Naive thymus-derived CD4-positive, alpha-beta T cell (primary cell): ENCODE data around the gene ZNHIT2. TPM values are rescaled to one million over a fixed set of nuclear protein-coding genes. Genes with fewer than 3 reads are reported as not detected.
"Not testable (repeated sequence)": the region's sequence is repeated elsewhere in the genome, so short reads cannot be mapped to it uniquely, and the experiment has no call there.

Source experiments
- ATAC-seq: fragments of 150-1000 bp; cut with Tn5 transposase; 2 replicates; pipeline ENCODE4 v1.10.0; 2021; ENCODE audit warnings: mild to moderate bottlenecking, moderate library complexity
- CTCF ChIA-PET: fragments of 350-600 bp; sonication (Branson Sonifier 250); formaldehyde crosslinking; loops from one replicate; lab custom pipeline; 2021; ENCODE audit warnings: antibody characterized with exemption; lab: Charles Lee
- POLR2A ChIA-PET: fragments of 350-600 bp; sonication (Branson Sonifier 250); formaldehyde crosslinking; loops from one replicate; lab custom pipeline; 2021; ENCODE audit warnings: antibody characterized with exemption, inconsistent platforms; lab: Charles Lee
- DNase-seq, 9 donors: peaks; one replicate each; pipeline versions ENCODE4 v3.0.0 to v3.0.0-alpha.2; 2020 to 2022; ENCODE audit warnings: mixed read lengths in 1 of 9
- H3K27ac ChIP-seq: one replicate; pipeline ENCODE4 v1.7.0; 2013; ENCODE audit warnings: mild to moderate bottlenecking, low read depth, low read length, moderate library complexity
- H3K27me3 ChIP-seq, 2 donors: one replicate each; pipeline ENCODE4 v1.7.0; 2013; ENCODE audit warnings: low read length in 2 of 2, mild to moderate bottlenecking in 2 of 2, moderate library complexity in 2 of 2; ENCODE audit not compliant: control insufficient read depth in 2 of 2, insufficient read depth in 2 of 2
- H3K36me3 ChIP-seq, 3 experiments: 1 replicate in 2 of 3; 2 replicates in 1 of 3; pipeline ENCODE4 v1.7.0; 2013; ENCODE audit warnings: low read length in 3 of 3, mild to moderate bottlenecking in 3 of 3, moderate library complexity in 1 of 3; ENCODE audit not compliant: insufficient read depth in 3 of 3, control insufficient read depth in 2 of 3
- H3K4me1 ChIP-seq, 2 donors: one replicate each; pipeline ENCODE4 v1.7.0; 2013; ENCODE audit warnings: low read length in 2 of 2, mild to moderate bottlenecking in 2 of 2, moderate library complexity in 1 of 2; ENCODE audit not compliant: control insufficient read depth in 2 of 2, insufficient read depth in 2 of 2
- H3K4me3 ChIP-seq: 2 replicates; pipeline ENCODE4 v1.7.0; 2013; ENCODE audit warnings: mild to moderate bottlenecking, low read length
- H3K9me3 ChIP-seq, 3 experiments: 1 replicate in 2 of 3; 2 replicates in 1 of 3; pipeline ENCODE4 v1.7.0; 2013; ENCODE audit warnings: low read length in 3 of 3; ENCODE audit not compliant: control insufficient read depth in 2 of 3
- H3K27ac Mint-ChIP-seq, 9 donors: one replicate each; pipeline ENCODE4 v1.8.0; 2020 to 2022; ENCODE audit warnings: mixed read lengths in 9 of 9, mild to moderate bottlenecking in 8 of 9, moderate library complexity in 5 of 9, inconsistent platforms in 2 of 9
- H3K27me3 Mint-ChIP-seq, 5 donors: one replicate each; pipeline ENCODE4 v1.8.0; 2021 to 2022; ENCODE audit warnings: mixed read lengths in 5 of 5, mild to moderate bottlenecking in 1 of 5
- H3K36me3 Mint-ChIP-seq, 5 donors: one replicate each; pipeline ENCODE4 v1.8.0; 2020 to 2022; ENCODE audit warnings: mixed read lengths in 5 of 5, mild to moderate bottlenecking in 3 of 5, inconsistent platforms in 1 of 5
- H3K4me1 Mint-ChIP-seq, 7 donors: one replicate each; pipeline ENCODE4 v1.8.0; 2020 to 2022; ENCODE audit warnings: mixed read lengths in 7 of 7, mild to moderate bottlenecking in 3 of 7, inconsistent platforms in 1 of 7
- H3K4me3 Mint-ChIP-seq, 10 donors: one replicate each; pipeline ENCODE4 v1.8.0; 2020 to 2022; ENCODE audit warnings: mild to moderate bottlenecking in 10 of 10, mixed read lengths in 10 of 10, moderate library complexity in 6 of 10, inconsistent platforms in 2 of 10
- H3K9me3 Mint-ChIP-seq, 11 donors: one replicate each; pipeline ENCODE4 v1.8.0; 2020 to 2022; ENCODE audit warnings: mixed read lengths in 11 of 11, mild to moderate bottlenecking in 4 of 11, inconsistent platforms in 1 of 11, moderate library complexity in 1 of 11
- intact Hi-C, 2 donors: fragments of 100-400 bp; cut with micrococcal nuclease; formaldehyde crosslinking; loops; one replicate each; pipeline ENCODE4 v1.15.1; 2023
- polyA plus RNA-seq, 2 donors: library from polyadenylated mRNA; unstranded; fragments of 300-500 nt; fragmentation: Illumina TruSeq; gene quantifications; one replicate each; pipeline ENCODE4 v1.2.3, GENCODE V29; 2021
- total RNA-seq, 6 experiments: library from RNA in 5 of 6; stranded (reverse) in 5 of 6; gene quantifications; 1 replicate in 5 of 6; 2 replicates in 1 of 6; pipeline ENCODE4 v1.2.3 and lab custom pipeline; 2021 to 2026

Gene ZNHIT2
- total and polyA plus RNA-seq, 7 experiments from 2014 or later, result 9.9 to 35.6 (median 14.3) TPM

DNA sequence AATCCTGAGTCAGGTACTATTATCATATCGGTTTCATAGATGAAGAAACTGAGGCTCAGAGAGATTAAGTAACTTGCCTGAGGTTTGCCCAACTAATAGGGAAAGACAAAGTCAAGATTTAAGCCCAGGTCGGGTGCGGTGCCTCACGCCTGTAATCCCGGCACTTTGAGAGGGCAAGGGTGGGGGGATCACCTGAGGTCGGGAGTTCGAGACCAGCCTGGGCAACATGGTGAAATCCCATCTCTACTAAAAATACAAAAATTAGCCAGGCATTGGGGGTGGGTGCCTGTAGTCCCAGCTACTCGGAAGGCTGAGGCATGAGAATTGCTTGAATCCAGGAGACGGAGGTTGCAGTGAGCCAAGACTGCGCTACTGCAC is 32.6 kb upstream of the ZNHIT2 start:
- H3K4me1 ChIP-seq, H3K36me3 Mint-ChIP-seq, intact Hi-C loops, CTCF ChIA-PET, POLR2A ChIA-PET, ATAC-seq, DNase-seq, H3K4me3 Mint-ChIP-seq, H3K36me3 ChIP-seq, H3K9me3 ChIP-seq, H3K27me3 ChIP-seq, H3K27ac Mint-ChIP-seq, H3K27ac ChIP-seq, H3K4me3 ChIP-seq, H3K9me3 Mint-ChIP-seq: not testable (repeated sequence)
- H3K27me3 Mint-ChIP-seq, result peaks cover 0 to 11% (median 0%) of the 10 kb centered on the region in 5 donors
- peaks cover 0 to 12% (median 0%) of the 10 kb centered on the region in 7 donors for H3K4me1 Mint-ChIP-seq

DNA sequence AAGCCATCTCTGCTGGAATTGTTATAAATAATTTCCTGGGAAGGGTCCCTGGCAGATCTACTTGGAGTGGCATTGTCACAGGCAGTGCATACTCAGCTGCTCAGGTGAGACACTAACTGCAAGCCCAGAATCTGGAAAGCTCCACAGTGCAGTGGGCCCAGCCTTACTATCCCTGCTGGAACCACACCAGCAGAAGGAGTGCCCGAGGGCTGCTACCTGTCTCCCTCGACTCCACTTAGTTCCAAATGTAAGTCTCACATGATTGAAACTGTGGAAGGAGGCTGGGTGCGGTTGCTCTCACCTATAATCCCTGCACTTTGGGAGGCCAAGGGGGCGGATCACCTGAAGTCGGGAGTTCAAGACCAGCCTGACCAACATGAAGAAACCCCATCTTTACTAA is 31.2 kb upstream of the ZNHIT2 start:
- Histone ChIP-seq H3K4me3 (no peak overlapping the region), H3K36me3 (no peaks in the 10 kb centered on the region), H3K27ac (no peak overlapping the region), H3K4me1 (no peaks in the 10 kb centered on the region), H3K27me3 (no peaks in the 10 kb centered on the region), H3K9me3 (no peaks in the 10 kb centered on the region)
- H3K4me3 Mint-ChIP-seq, result no peak overlapping the region
- intact Hi-C loops, result no loop called here
- H3K36me3 Mint-ChIP-seq, result peaks cover 0 to 3% (median 0%) of the 10 kb centered on the region in 5 donors
- H3K27me3 Mint-ChIP-seq, result peaks cover 0 to 17% (median 0%) of the 10 kb centered on the region in 5 donors
- peaks cover 0 to 1% (median 0%) of the 10 kb centered on the region in 11 donors for H3K9me3 Mint-ChIP-seq
- ATAC-seq, result no peak
- POLR2A ChIA-PET, result no interaction called here
- H3K27ac Mint-ChIP-seq, result no peak overlapping the region
- peaks cover 0 to 12% (median 0%) of the 10 kb centered on the region in 7 donors for H3K4me1 Mint-ChIP-seq
- DNase-seq, result no peak
- CTCF ChIA-PET, result interaction anchor here (0.6 to 1.0 kb wide), 2 partner anchors 13 to 19 kb away, joined by 3 read pairs; no protein-coding TSS in a partner anchor

DNA sequence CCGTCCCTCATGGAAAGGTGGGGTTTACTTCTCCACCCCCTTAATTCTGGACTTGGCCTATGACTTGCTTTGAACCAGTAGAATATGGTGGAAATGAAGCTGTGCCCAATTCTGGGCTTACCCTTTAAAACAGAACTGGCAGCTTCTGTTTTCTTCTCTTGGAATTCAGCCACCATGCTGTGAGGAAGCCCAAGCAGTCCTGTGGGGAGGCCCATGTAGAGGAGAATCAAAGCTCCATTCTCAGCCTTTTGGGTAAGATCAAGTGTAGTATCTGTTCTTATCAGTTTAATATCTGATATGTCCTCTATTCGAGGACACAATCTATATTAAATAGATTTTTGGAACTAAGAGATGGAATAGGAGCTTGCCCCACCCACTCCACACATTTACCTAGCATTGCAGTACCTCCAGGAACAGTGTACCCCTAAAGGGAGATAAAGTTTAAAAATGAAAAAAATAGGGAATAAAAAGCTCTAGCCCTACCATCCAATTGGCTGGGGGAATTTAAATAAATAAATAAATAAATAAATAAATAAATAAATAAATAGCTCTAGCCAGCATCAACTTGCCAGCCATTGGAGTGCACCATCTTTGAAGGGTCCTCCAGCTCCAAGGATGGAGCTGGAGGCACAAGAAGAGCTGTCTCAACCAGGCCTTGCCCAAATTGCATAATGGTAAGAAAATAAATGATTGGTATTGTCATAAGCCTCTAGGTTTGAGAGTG is 30.0 kb upstream of the ZNHIT2 start:
- CTCF ChIA-PET, result interaction anchor here (0.6 kb wide), 1 partner anchor 967 kb away, joined by 3 read pairs; no protein-coding TSS in a partner anchor

DNA sequence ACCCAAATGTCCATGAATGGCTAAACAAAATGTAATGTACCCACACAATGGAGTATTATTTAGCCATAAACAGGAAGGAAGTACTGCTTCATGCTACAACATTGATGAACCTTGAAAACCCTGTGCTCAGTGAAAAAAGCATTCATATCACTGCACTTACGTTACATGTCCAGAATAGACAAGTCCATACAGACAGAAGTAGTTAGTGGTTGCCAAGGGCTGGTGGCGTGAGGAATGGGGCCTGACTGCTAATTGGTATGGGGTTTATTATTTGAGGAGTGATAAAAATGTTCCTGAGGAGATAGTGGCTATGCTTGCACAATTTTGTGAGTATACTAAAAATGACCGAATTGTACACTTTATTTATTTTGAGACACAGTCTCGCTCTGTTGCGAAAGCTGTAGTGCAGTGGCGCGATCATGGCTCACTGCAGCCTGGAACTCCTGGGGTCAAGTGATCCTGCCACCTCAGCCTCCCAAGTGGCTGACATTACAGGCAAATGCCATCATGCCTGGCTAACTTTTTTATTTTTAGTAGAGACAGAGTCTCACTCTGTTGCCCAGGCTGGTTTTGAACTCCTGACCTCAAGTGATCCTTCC is 24.5 kb upstream of the ZNHIT2 start:
- Mint-ChIP-seq H3K27me3 (peaks cover 0 to 36% (median 0%) of the 10 kb centered on the region in 5 donors), H3K4me3 (no peak overlapping the region), H3K27ac (peak overlapping the region in 2 of 9 donors; percentile 41 to 51), H3K4me1 (peaks cover 0 to 7% (median 4%) of the 10 kb centered on the region in 7 donors), H3K9me3 (no peaks in the 10 kb centered on the region), H3K36me3 (no peaks in the 10 kb centered on the region)
- CTCF ChIA-PET, result interaction anchor here (0.5 kb wide), 1 partner anchor 12 kb away, joined by 4 read pairs; no protein-coding TSS in a partner anchor
- ATAC-seq (no peak), DNase-seq (no peak)
- no peak overlapping the region for H3K27ac ChIP-seq
- intact Hi-C loops, result no loop called here
- POLR2A ChIA-PET, result no interaction called here
- H3K27me3 ChIP-seq, result no peaks in the 10 kb centered on the region
- no peaks in the 10 kb centered on the region for H3K36me3 ChIP-seq
- no peaks in the 10 kb centered on the region for H3K4me1 ChIP-seq
- H3K9me3 ChIP-seq, result no peaks in the 10 kb centered on the region
- H3K4me3 ChIP-seq, result no peak overlapping the region

More for the DNA sequence above, 30.0 kb upstream of the ZNHIT2 start:
- peaks cover 0 to 3% (median 0%) of the 10 kb centered on the region in 5 donors for H3K36me3 Mint-ChIP-seq
- peaks cover 0 to 10% (median 0%) of the 10 kb centered on the region in 7 donors for H3K4me1 Mint-ChIP-seq
- H3K27ac Mint-ChIP-seq, result no peak overlapping the region
- peaks cover 0 to 1% (median 0%) of the 10 kb centered on the region in 11 donors for H3K9me3 Mint-ChIP-seq
- Histone ChIP-seq H3K9me3 (no peaks in the 10 kb centered on the region), H3K4me3 (no peak overlapping the region), H3K27ac (no peak overlapping the region), H3K36me3 (no peaks in the 10 kb centered on the region), H3K4me1 (no peaks in the 10 kb centered on the region), H3K27me3 (no peaks in the 10 kb centered on the region)
- peaks cover 0 to 17% (median 0%) of the 10 kb centered on the region in 5 donors for H3K27me3 Mint-ChIP-seq
- no peak for ATAC-seq
- intact Hi-C loops, result no loop called here
- no peak overlapping the region for H3K4me3 Mint-ChIP-seq
- no peak for DNase-seq
- POLR2A ChIA-PET, result interaction anchor here (5.7 kb wide), 1 partner anchor 13 kb away, joined by 29 read pairs; the partner anchor contains the start of gene SYVN1

DNA sequence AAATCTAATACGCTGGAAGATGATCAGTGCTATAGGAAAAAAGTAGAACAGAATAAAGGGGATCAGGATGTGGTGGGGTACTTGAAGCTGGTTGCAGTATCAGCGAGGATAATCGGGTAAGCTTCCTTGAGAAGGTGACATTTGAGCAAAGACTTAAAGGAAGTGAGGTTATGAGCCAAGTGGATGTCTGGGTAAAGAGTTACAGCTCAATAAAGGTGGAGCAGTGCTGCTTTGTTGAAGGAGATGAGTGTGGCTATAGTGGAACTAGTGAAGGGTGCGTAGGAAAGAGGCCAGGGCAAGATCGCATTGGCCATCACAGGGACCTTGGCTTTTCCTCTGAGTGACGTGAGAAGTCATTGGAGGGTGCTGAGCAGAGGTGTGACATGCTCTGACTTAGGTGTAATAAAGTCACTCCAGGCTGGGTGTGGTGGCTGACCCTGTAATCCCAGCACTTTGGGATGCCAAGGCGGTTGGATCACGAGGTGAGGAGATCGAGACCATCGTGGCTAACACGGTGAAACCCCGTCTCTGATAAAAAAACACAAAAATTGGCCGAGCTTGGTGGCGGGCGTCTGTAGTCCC is 19.1 kb upstream of the ZNHIT2 start:
- Mint-ChIP-seq H3K27me3 (peaks cover 0 to 11% (median 0%) of the 10 kb centered on the region in 5 donors), H3K4me3 (peak overlapping the region in 8 of 10 donors; percentile 66 to 99 (median 86)), H3K9me3 (peaks cover 0 to 3% (median 0%) of the 10 kb centered on the region in 11 donors), H3K4me1 (peaks cover 30 to 45% (median 35%) of the 10 kb centered on the region in 7 donors), H3K27ac (peak overlapping the region; percentile 89 to 100 (median 99)), H3K36me3 (peaks cover 0 to 10% (median 0%) of the 10 kb centered on the region in 5 donors)
- no peak for DNase-seq
- Histone ChIP-seq H3K4me1 (peaks cover 10 to 21% of the 10 kb centered on the region in 2 donors), H3K27ac (peak overlapping the region; percentile 99), H3K9me3 (no peaks in the 10 kb centered on the region), H3K27me3 (no peaks in the 10 kb centered on the region), H3K36me3 (peaks cover 0 to 24% (median 4%) of the 10 kb centered on the region in 3 experiments), H3K4me3 (no peak overlapping the region)
- ATAC-seq, result no peak
- POLR2A ChIA-PET, result interaction anchor here (0.5 to 8.9 kb wide), 7 partner anchors 9 to 1950 kb away, joined by 3 to 237 read pairs (median 29); partner anchors contain the start of genes CAPN1, FAU, MRPL49 and RAB1B
- CTCF ChIA-PET, result interaction anchor here (0.6 to 2.6 kb wide), 4 partner anchors 15 to 396 kb away, joined by 3 to 12 read pairs (median 4); partner anchors contain the start of genes FAU and MRPL49
- intact Hi-C loops, result loop anchor here in 1 of 2 donors (5.0 kb wide), 1 partner anchor 1454 kb away; the partner anchor contains the start of gene RTN3
